Anterior cingulate cortex (tissue), 58 donors: ENCODE measurements around the gene ZFYVE28.

Source experiments
- DNase-seq, 58 donors: peaks; one replicate each; lab custom pipeline; 2025; lab: John Stamatoyannopoulos, UW

Gene ZFYVE28

GRCh38 chr4:2256156-2256731 is 162.2 kb downstream of the ZFYVE28 start:
- DNase-seq, result no peak

GRCh38 chr4:2255501-2256155 is 162.8 kb downstream of the ZFYVE28 start:
- peak in 15 of 58 donors; percentile 22 to 62 (median 42) for DNase-seq

- DNase-seq, result no peak
Measured at GRCh38 chr4:2254665-2255500, 163.6 kb downstream of the ZFYVE28 start.

GRCh38 chr4:2253160-2254084 is 165.0 kb downstream of the ZFYVE28 start:
- no peak for DNase-seq

- DNase-seq, result no peak
Measured at GRCh38 chr4:2252530-2253091, 165.8 kb downstream of the ZFYVE28 start.

- DNase-seq, result no peak
Measured at GRCh38 chr4:2251795-2252529, 166.5 kb downstream of the ZFYVE28 start.

GRCh38 chr4:2251073-2251794 is 167.2 kb downstream of the ZFYVE28 start:
- no peak for DNase-seq

- DNase-seq, result no peak
Measured at GRCh38 chr4:2250357-2251072, 167.9 kb downstream of the ZFYVE28 start.

GRCh38 chr4:2249526-2250356 is 168.7 kb downstream of the ZFYVE28 start:
- DNase-seq, result no peak

- DNase-seq, result no peak
Measured at GRCh38 chr4:2248821-2249261, 169.6 kb downstream of the ZFYVE28 start.

GRCh38 chr4:2248044-2248780 is 170.2 kb downstream of the ZFYVE28 start:
- DNase-seq, result no peak

GRCh38 chr4:2247128-2248043 is 171.1 kb downstream of the ZFYVE28 start:
- DNase-seq, result no peak

GRCh38 chr4:2246384-2247127 is 171.9 kb downstream of the ZFYVE28 start:
- no peak for DNase-seq

GRCh38 chr4:2245787-2246275 is 172.6 kb downstream of the ZFYVE28 start:
- no peak for DNase-seq
